GM21717 (cell line): ENCODE data around the gene FN3K.
"Not testable (repeated sequence)": the region's sequence is repeated elsewhere in the genome, so short reads cannot be mapped to it uniquely, and the experiment has no call there.

Experiments used
- ATAC-seq: cut with Tn5 transposase; IDR thresholded peaks from one replicate; pipeline ENCODE4 v1.9.1; 2021; ENCODE audit warnings: mild to moderate bottlenecking, moderate library complexity; ENCODE audit not compliant: unreplicated experiment

The FN3K gene

DNA sequence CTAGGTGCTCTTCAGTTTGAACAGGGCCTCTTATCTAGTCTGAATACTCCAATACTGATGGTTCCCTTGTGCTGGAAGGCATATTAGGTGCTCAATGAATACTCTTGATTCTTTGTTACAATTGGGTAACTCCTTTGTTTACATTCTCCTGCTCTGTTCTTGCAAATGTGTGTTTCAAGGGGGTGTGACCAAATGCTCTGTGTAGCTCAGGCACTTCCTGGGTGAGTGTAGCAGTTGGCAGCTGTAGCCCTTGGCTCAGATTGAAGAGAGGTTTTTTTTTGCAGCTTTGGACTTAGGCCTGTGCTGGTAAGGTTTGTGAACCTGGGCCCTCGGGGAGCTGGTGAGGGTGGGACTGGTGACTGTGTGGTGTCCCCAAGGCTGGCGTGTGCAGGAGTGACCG, 36.6 kb downstream of the FN3K start:
- ATAC-seq, result no peak

DNA sequence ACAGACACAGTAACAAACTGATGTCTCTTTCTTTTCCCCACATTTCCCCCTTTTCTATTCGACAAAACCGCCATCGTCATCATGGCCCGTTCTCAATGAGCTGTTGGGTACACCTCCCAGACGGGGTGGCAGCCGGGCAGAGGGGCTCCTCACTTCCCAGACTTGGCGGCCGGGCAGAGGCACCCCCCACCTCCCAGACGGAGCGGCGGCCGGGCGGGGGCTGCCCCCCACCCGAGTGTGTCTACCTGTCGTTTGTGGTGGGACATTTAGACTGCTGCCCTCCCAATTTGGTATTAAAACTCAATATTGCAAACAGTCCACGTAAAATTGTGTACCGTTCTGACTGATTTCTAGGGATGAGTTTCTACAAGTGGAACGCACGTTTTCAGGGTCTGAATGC, 39.0 kb downstream of the FN3K start:
- ATAC-seq, result not testable (repeated sequence)

DNA sequence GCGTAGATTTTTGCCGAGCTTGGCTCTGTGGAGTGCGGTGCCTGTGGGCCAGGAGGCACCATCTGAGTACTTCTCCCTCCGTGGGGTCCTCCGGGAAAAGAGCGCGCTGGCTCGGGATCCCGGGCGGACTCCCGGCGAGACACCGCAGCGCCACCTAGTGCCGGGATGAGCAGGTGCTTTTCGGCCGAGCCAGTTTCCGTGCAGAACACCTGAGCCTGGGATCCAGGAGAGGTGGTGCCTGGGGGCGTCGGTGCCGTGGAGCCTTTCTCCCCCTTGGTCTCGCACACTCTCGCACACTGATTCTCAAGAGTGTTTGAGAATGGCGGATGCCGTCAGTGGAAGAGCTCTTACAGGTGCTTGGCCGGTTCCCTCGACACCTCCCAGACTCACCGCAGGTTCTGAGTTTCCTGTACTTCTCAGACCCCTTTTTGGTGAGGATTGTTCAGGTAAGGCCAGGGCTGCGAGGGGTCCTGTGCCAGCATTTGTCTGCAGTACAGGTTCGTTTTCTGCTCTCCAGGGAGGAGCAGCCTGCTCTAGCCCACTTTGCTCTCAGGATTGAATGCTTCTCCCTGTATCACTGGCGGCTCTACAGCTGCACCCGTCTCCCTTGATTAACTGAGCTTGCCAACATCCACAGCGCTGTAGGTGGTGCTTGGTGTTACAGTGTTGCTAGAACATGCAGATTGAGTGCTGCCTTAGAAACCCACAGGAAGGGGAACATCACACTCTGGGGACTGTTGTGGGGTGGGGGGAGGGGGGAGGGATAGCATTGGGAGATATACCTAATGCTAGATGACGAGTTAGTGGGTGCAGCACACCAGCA, 39.8 kb downstream of the FN3K start:
- ATAC-seq, result no peak

DNA sequence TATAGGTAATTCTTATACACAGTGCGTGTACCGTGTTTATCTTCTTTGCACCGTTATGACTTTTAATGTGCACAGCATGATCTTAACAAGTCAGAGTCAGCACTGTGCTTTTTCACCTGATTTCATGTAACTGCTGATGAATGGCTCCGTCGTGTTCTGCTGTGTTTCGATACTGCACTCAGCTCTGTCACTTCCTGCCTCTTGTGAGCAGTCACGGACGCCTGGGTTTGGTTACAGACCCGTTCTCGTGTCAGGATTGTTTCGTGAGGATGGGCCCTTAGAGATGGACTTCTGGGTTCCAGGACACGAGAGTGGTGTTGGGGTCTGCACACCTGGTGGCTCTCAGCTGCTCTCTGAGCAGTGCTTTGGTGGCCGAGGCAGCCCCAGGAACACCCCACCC, 41.0 kb downstream of the FN3K start:
- no peak for ATAC-seq

DNA sequence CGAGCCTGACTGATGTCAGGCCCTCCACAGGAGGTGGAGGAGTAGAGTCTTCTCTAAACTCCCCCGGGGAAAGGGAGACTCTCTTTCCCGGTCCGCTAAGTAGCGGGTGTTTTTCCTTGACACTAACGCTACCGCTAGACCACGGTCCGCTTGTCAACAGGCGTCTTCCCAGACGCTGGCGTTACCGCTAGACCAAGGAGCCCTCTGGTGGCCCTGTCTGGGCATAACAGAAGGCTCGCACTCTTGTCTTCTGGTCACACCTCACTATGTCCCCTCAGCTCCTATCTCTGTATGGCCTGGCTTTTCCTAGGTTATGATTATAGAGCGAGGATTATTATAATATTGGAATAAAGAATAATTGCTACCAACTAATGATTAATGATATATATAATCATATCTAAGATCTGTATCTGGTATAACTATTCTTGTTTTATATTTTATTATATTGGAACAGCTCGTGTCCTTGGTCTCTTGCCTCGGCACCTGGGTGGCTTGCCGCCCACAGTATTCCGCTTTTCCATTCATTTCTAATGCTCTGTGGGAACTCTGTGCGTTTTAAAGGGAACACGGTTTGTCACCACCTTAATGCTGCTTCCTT, 42.5 kb downstream of the FN3K start:
- not testable (repeated sequence) for ATAC-seq

DNA sequence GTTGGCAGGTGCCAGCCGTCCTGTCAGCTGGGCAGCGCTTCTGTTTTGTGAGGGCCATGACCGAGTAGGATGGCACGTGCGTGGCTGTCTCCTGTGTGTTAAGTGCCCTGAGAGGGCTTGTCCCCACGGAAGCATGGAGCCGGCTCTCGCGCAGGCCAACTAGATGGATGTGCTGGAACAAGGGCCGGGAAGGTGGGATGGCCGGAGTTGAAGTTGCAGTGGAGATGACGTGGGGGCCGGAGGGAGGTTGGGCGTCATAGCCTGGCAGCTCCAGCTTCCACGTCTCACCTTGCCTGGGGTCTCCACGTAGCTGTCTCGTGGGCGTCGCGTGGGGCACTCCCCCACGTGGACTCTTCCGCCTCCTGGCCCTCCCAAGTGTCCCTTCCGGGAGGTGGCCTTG, 44.1 kb downstream of the FN3K start:
- ATAC-seq, result no peak

DNA sequence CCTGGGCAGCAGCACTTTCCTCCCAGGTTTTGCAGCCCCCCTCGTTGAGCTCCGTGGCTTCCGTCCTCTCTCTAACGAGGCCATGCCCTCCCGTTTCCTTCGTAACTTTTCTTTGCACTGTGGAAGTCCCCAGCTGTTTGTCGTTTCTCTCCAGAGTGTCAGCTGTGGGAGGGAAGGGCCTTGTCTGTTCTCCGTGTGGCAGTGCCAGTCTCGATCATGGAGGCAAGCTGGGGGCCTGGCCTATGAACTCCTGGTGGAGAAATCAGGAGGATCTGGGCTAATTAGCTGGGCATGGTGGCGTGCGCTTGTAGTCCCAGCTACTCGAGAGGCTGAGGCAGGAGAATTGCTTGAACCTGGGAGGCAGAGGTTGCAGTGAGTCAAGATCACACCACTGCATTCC, 44.8 kb downstream of the FN3K start:
- no peak for ATAC-seq

DNA sequence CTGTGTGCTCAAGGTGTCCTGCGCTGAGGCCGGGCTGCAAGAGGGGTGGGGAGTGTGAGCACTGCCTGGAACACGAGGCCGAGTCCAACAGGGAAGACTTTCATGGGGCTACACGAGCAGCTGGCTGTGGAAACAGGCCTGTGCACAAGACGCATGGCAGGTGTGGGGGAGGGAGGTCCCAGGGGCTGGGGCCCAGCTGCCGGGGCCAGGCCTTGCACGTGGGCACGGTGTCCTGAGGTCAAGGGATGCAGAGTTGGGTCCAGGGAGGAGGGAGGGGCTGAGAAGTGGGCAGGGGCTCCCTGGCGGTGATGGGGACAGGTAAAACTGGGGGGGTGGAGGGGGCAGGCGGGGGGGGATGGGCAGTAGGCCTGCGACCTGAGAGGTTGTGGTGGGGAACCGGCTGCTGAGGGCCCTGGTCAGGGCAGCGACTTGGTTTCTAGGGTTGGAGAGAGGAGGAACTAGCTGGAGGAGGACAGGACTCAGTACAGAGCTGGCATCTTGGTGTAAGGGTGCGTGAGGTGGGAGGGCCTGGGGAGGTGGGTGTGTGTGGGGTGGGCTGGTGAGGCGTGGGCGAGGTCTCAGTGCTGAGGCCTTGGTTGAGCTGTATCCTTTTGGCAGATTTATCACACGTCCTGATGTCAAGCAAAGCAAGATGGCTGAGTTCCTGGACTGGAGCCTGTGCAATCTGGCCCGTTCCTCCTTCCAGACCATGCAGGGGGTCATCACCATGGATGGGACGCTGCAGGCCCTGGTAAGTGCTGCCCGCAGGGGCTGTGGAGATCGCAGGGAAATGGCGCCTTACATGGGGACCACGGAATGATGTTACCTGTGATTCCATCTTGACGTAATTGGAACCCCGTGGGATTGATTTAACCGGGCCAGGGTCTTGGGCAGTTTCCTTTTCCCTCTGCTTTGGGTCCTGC, 45.8 kb downstream of the FN3K start:
- ATAC-seq, result no peak

DNA sequence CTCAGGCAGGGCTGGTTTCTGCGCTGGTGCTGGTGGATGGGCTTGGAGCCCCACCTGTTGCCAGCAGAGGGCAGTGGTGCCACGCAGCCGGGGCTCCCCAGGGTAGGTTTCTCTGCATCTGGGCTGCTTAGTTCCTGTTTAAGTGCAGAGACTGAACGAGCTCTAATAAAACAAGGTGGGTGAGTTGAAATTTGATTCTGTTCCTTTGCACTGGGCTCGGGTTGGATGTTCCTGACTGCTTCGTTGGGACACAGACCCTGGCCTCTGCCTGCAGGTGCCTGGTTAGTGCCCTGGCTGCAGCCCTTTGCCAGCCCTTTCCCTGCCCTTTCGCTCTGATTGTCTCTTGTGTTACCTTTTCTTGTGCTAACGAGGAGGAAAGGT, 46.5 kb downstream of the FN3K start:
- ATAC-seq, result no peak

DNA sequence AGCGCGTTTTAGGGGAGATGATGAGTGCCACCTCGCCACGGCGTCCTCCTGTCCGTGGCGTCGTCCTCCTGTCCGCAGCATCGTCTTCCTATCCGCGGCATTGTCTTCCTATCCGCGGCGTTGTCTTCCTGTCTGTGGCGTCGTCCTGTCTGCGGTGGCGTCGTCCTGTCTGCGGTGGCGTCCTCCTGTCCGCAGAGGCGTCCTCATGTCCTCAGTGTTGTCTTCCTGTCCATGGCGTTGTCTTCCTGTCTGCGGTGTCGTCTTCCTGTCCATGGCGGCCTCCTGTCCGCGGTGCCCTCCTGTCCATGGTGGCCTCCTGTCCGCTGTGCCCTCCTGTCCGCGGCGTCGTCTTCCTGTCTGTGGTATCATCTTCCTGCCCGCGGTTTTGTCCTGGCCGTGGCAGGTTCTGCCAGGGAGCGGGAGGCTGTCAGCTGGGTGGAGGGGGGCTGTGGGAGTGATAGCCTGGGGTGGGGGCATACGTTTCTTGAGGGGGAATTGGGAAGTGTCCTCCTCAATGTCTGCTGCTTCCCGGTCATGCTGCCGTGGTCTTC, 47.3 kb downstream of the FN3K start:
- ATAC-seq, result no peak

DNA sequence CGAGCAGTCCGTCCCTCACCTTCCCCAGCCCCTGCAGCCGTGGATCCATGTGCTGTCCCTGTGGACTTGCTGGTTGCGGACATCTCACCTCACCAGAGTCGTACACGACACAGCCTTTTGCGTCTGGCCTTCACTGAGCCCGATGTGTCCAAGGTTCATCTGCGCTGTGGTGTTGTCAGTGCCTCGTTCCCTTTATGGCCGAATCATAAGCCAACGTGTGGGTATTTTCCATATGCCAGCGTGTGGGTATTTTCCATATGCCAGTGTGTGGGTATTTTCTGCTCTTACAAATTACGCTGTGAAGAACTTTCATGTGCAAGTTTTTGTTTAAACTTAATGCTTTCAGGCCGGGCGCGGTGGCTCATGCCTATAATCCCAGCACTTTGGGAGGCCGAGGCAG, 48.1 kb downstream of the FN3K start:
- no peak for ATAC-seq

DNA sequence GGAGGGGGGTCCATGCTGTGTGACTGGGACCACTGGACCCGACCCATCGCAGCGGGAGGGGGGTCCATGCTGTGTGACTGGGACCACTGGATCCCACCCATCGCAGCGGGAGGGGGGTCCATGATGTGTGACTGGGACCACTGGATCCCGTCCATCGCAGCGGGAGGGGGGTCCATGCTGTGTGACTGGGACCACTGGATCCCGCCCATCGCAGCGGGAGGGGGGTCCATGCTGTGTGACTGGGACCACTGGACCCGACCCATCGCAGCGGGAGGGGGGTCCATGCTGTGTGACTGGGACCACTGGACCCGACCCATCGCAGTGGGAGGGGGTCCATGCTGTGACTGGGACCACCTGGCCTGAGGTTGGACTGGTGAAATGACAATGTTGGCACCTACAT, 50.2 kb downstream of the FN3K start:
- not testable (repeated sequence) for ATAC-seq

DNA sequence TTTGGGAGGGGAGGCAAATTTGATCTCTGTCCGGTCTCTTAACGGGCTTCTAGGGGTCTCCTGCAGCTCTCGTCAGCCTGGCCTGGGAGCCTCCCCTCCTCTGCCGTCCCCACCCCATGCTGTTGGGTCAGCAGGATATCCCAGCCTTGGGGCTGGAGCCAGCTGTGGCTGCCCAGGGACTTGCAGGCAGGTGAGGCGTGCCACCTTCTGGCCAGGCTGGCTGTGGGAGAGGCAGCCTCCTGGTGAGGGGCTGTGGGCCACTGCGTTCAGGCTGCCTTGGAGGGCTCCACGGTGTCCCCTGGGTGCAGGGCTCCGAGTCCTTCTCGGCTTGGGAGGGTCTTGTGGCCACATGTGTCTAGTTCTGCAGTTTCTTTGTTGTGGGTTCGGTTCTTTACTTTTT, 51.0 kb downstream of the FN3K start:
- ATAC-seq, result no peak

DNA sequence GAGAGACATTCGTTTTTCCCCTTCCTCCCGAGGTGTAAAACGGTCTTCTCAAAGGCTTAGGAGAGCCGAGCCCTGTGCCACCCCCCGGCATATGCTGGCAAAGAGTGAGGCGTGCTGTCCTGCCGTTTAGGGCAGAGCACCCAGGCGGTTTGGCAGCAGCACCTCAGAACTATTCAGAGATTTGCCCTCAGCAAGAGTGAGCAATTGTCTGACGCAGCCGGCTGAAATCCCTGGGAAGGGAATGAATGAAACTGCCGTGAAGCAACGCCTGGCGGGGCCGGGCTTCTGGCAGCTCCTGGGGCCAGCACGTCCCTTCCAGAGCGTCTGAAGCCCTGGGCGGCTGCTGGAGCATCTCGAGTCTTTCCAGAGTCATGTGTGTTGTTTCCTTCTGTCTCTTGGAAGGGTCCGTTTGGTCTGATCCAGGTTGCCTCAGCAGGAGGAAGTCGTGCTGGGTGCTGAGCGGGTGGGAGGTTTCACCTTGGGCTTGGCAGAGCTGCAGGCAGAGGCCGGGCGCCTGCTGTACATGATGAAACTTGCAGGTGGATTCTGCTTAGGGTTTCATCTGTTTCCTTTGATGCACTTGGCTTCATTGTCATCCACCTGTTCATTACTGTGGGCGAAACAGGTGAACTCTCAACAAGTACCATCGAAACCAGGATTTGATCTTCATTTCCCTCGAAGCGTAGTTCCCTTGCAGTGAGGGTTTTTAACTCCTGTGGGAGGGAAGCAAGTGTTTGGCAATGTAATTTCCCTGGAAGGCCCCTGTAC, 51.9 kb downstream of the FN3K start:
- ATAC-seq, result no peak

DNA sequence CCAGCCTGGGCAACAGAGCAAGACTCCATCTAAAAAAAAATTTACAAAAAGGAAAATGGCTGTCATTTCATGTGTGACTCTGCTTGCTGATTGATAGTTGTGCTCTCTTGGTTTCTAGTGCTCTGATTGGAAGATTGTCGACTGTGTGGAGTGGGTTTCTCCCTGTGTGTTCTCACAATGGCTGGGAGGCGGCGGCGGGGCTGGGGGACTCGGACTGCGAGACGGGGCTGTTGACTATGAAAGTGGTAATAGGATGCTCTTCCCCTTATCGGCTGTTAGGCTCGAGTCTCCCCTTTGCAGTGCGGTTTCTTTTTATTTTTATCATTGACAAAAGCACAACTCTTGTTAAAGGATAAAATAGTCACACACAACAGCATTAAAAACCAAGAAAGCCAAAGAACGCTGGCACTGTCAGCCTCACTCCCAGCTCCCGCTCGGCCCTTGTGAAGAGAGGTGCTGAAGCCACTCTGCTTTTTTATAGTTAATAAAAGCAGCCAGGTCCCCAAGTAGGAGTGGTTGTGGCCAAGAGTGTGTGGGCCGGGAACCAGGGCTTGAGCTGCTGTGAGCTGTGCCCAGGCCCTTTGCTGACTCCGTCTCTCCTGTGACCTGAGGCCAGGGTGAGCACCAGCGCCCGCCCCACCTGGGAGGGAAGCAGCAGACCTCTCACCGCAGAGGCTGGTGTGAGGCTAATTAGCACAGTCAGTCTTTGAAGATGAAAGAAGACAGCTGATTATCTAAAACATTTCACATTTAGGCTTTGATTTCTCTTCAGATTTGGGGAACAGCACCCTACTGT, 53.0 kb downstream of the FN3K start:
- no peak for ATAC-seq

DNA sequence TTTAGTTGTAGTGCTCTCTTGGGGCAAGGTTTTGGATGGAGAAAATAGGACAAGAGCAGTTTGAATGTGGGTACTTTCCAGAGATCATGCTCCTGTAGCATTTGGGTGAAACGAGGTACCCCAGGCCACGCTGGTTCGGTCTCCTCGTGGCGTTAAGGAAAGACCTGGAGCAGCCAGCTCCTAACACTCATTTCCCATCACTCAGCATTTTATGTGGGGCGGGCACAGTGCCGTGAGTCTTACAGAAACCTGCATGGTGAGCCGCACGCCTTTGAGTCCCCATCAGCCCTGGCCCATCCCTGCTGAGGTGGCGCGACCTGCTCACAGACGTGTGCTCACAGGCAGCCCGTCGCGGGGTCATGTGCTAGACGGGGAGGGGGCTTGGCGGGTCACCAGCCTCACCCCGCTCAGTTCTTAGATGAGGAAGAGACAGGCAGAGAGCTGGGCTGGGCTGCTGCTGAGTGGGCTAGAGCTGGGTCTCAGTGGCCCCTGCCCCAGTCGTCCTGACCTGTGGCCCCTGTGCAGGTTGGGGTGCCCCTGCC, 53.7 kb downstream of the FN3K start:
- no peak for ATAC-seq

DNA sequence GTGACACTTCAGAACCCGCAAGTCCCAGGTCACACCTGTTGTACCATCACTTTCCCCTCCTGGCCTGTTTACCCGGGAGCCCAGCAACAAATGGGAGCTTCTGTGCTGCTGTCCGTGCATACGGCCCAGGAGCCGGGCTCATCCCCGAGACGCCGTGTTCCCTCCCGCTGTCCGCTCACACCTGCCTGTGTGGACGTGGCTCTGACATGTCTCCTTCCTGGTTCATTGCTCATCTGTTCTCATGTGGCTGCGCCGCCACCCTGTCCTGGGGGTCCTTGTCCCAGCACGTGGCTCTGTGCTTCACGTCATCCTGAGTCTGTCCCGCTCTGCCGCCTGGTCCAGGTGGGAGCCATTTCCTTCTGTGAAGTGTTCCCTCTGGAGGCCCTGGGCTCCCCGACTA, 54.4 kb downstream of the FN3K start:
- no peak for ATAC-seq

DNA sequence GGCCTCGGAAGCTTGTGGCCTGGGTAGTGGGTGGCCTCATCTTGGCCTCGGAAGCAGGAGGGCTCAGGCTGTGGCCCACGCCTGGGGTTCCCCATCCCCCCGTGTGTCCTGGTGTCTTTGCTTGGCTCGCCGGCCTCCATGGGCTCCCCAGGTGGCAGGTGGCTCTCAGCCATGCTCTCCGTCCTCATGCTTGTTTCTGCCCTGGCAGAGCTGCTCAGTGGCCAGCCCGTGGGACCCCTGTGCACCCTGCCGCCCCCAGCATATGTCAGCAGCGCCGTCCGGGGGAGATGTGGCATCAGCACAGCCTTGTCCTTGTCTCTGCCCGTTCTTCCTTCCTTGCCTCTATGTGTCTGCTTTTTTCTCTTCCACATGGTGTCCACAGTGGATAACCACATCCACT, 55.0 kb downstream of the FN3K start:
- no peak for ATAC-seq

DNA sequence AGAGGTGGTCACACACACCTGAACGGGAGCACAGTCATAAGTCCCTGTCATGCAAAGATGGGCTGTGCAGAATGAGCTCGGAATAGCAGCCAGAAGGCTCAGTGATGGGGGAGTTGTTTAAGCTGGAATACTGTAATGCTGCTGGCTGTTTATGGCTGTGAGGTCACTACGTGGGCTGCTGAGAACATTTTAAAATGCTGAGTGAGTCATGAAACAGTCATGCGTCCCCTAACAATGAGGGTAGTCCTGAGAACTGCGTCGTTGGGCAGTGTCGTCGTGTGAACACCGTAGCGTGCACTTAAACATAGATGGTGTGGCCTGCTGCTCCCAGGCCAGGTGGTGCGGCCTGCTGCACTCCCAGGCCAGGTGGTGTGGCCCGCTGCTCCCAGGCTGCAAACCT, 56.1 kb downstream of the FN3K start:
- ATAC-seq, result no peak
